ENCODE measurements around the gene WDTC1.
"Not testable (repeated sequence)": the region's sequence is repeated elsewhere in the genome, so short reads cannot be mapped to it uniquely, and the experiment has no call there.

The WDTC1 gene

GRCh38 chr1:27234049-27234882 is at the start of gene WDTC1:
Gene WDTC1, plus strand, starts transcription at chr1:27234632. Its CDS starts 26,423 bp downstream, at chr1:27261055.
- peak; percentile 97 for DNase-seq

DNA sequence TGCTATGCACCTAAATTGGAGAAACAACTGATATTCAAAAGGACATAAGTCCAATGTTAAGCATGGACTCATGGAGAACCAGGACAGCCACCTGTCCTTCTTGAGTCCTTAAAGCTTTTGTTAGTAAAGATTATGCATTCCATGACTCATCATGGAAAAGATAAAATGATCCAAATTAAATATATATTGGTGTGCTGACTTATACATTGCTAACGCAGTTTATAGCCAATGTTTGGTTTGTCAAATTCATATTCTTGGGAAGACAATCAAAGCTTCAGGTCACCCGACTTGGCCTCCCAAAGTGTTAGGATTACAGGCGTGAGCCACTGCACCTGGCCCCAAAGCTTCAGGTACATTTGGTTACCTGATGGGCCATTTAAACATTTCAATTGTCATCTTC is 49.8 kb upstream of the WDTC1 start:
- DNase-seq = not testable (repeated sequence)

DNA sequence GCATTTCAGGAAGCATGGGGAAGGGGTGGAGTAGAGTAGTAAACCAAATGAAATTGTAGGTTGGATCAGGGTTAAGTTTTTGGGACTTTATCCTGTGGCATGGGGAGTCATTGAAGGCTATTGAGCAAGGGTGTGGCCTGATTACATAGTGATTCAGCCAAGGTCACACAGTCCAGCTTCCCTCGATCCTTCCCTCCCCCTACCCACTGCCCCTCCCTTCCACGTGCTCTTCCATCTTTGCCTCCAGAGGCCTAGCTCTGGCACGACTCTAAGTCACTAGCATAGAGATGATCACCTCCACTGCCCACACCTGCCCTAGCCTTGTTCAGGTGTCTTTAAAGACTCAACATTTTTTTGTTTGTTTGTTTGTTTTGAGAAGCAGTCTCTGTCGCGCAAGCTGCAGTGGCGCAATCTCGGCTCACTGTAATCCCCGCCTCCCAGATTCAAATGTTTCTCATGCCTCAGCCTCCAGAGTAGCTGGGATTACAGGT is 42.3 kb upstream of the WDTC1 start:
- no peak for DNase-seq

DNA sequence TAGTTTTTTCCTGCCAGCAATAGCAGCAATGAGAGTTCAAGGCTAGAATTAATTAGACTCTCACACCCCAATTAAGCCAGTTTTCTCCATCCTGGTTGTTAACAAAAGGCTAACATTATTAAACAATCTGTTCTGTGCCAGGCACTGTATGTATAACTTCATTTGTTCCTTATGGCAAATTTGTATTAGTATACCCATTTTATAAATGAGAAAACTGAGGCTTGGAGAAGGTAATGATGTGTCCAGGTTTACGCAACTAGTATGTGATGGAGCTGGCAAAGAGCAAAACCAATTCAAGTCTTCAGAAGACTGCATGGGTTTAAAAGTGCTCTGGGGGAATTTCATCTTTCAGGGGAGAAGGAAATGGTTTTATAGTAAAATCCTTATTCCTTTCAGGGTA is 41.2 kb upstream of the WDTC1 start:
- no peak for DNase-seq

DNA sequence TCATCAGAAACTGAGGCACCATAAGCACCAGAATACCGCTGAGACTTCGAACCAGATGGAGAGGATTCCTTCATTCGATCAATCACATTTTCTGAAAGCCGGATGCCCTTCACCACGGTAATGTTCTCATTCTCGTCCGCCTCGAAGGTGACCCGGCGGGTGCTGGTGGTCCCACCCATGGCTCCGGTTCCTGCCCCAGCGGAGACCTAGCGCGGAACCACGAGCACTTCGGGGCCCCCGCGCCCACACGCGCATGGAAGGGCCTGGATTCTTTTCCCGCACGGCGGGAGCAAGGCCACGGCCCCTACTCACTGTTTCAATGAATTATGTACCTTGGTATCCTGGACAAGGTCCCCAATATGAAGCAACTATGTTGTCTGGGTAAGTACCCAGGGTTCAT is 33.1 kb upstream of the WDTC1 start:
- DNase-seq = no peak

GRCh38 chr1:27203946-27204345 is 30.5 kb upstream of the WDTC1 start:
- DNase-seq = no peak

GRCh38 chr1:27207238-27207637 is 27.2 kb upstream of the WDTC1 start:
- DNase-seq = not testable (repeated sequence)

DNA sequence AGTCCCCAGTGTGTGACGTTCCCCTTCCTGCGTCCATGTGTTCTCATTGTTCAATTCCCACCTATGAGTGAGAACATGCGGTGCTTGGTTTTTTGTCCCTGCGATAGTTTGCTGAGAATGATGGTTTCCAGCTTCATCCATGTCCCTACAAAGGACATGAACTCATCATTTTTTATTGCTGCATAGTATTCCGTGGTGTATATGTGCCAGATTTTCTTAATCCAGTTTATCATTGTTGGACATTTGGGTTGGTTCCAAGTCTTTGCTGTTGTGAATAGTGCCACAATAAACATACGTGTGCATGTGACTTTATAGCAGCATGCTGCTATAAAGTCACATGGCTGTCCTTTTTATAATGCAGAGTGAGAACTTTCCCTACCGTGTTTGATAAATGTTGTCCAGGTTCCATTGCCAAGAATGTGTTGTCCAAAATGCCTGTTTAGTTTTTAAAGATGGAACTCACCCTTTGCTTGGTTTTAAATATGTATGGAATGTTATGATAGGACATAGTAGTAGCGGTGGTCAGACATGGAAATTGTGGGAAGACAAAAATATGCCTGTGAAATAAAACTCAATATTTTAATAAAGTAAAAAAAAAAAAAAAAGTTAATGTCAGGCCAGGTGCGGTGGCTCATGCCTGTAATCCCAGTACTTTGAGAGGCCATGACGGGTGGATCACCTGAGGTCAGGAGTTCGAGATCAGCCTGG is 26.1 kb upstream of the WDTC1 start:
- DNase-seq = not testable (repeated sequence)

GRCh38 chr1:27216466-27216865 is 18.0 kb upstream of the WDTC1 start:
- no peak for DNase-seq

GRCh38 chr1:27217401-27217800 is 17.0 kb upstream of the WDTC1 start:
- no peak for DNase-seq

DNA sequence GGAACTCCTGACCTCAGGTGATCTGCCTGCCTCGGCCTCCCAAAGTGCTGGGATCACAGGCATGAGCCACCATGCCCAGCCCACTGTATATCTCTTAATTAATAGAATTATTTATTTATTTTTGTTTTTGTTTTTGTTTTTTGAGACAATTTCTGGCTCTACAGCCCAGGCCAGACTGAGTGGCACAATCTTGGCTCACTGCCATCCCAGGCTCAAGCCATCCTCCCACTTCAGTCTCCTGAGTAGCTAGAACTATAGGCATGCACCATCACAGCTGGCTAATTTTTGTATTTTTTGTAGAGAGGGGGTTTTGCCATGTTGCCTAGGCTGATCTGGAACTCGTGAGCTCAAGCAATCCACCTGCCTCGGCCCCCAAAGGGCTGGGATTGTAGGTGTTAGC is 15.7 kb upstream of the WDTC1 start:
- no peak for DNase-seq

DNA sequence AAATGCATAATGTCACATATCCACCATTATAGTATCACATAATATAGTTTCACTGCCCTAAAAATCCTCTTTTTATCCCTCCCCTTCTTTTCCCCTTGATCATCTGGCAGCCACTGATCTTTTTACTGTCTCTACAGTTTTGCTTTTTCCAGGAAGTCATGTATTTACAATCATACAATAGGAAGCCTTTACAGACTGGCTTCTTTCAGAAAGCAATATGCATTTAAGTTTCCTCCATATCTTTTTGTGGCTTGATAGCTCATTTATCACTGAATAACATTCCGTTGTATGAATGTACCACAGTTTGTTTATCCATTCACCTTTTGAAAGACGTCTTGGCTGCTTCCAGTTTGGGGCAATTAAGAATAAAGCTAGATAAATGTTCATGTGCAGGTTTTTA is 14.3 kb upstream of the WDTC1 start:
- no peak for DNase-seq

DNA sequence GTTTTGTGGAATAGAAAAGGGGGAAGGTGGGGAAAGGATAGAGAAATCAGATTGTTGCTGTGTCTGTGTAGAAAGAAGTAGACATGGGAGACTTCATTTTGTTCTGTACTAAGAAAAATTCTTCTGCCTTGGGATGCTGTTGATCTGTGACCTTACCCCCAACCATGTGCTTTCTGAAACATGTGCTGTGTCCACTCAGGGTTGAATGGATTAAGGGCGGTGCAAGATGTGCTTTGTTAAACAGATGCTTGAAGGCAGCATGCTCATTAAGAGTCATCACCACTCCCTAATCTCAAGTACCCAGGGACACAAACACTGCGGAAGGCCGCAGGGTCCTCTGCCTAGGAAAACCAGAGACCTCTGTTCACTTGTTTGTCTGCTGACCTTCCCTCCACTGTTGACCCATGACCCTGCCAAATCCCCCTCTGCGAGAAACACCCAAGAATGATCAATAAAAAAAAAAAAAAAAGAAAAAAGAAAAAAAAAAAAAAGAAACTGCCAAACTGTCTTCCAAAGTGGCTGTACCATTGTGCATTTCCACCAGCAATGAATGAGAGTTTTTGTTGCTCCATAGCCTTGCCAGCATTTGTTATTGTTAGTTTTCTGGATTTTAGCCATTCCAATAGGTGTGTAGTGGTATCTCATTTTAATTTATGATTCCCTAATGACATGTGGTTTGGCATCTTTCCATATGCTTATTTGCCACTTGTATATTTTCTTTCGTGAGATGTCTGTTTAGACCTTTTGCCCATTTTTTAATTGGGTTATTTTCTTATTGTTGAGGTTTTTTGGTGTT is 13.5 kb upstream of the WDTC1 start:
- not testable (repeated sequence) for DNase-seq

DNA sequence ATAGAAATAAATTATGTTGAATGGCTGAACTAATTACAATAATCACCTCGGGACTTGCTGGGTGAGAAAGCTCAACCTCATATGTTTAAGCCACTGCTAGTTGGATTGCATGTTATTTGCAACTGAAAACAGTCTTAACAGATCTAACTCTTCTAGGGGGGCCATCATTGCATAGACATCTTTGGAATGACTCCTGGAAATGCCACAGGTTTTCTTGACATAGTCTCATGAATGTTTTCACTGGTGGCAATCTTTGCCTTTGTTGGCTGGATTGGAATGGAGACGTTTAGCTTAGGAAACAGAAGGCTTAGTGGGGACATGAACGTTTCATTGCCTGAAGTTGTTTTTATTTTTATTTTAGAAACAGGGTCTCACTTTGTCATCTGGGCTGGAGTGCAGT is 8.8 kb upstream of the WDTC1 start:
- DNase-seq = no peak

GRCh38 chr1:27227765-27228164 is 6.7 kb upstream of the WDTC1 start:
- DNase-seq = no peak

- no peak for DNase-seq
Measured at GRCh38 chr1:27233667-27234048, 774 bp upstream of the WDTC1 start.

- DNase-seq = no peak
Measured at GRCh38 chr1:27235827-27236226, 1.4 kb downstream of the WDTC1 start.

- DNase-seq = no peak
Measured at GRCh38 chr1:27237112-27237511, 2.7 kb downstream of the WDTC1 start.

DNA sequence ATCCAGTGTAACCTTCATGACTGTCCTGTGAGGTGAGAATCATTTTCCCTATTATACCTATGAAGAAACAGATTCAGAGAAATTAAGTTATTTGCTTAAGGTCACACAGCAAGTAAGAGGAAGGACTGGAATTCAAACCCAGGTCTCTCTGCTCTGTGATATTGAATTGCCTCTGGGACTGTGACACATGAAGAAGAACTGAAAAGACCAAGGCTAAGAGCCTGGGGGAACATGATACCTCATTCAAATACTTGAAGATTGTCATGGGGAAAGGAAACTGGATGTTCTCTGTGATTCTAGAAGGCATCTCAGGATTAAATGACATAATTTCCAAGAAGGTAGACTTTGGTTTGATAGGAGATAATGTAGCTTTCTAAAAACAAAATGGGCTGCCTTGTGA is 3.6 kb downstream of the WDTC1 start:
- DNase-seq = no peak

- DNase-seq = no peak
Measured at GRCh38 chr1:27241677-27242076, 7.2 kb downstream of the WDTC1 start.

- DNase-seq = not testable (repeated sequence)
Measured at GRCh38 chr1:27243665-27244064, 9.2 kb downstream of the WDTC1 start.

DNA sequence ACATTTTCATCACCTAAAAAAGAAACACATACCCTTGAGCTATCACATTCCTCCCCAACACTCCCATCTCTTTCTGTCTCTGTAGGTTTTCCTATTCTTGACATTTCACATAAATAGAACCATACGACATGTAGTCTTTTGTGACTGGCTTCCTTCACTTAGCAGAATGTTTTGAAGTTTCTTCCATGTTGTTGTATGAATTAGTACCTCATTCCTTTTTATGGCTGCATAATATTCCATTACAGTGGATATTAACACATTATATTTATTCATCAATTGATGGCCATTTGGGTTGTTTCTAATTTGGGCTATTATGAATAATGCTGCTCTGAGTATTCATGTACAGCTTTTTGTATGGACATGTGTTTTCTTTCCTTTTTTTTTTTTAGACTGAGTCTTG is 11.8 kb downstream of the WDTC1 start:
- DNase-seq = no peak

GRCh38 chr1:27253596-27253995 is 19.2 kb downstream of the WDTC1 start:
- DNase-seq = no peak
